Liver (tissue), 9 donors: ENCODE measurements around the gene COQ7. TPM values are rescaled to one million over a fixed set of nuclear protein-coding genes. Genes with fewer than 3 reads are reported as not detected.

Source experiments
- DNase-seq: peaks from one replicate; pipeline ENCODE4 v3.0.0-alpha.2; 2017; ENCODE audit warnings: low spot score
- H3K27ac ChIP-seq, 2 donors: one replicate each; pipeline ENCODE4 v1.7.0; 2013; ENCODE audit warnings: inconsistent platforms in 2 of 2, low read length in 2 of 2, control low read depth in 1 of 2, low read depth in 1 of 2, mild to moderate bottlenecking in 1 of 2
- H3K27me3 ChIP-seq, 4 donors: one replicate each; pipeline versions ENCODE4 v1.6.1 to v1.7.0; 2013; ENCODE audit warnings: low read length in 3 of 4, inconsistent platforms in 1 of 4, mild to moderate bottlenecking in 1 of 4, moderate library complexity in 1 of 4; ENCODE audit not compliant: control insufficient read depth in 4 of 4, insufficient read depth in 4 of 4
- H3K36me3 ChIP-seq, 4 donors: one replicate each; pipeline versions ENCODE4 v1.6.1 to v1.7.0; 2013; ENCODE audit warnings: low read length in 3 of 4, mild to moderate bottlenecking in 3 of 4, low read depth in 1 of 4, moderate library complexity in 1 of 4; ENCODE audit not compliant: control insufficient read depth in 4 of 4, insufficient read depth in 3 of 4
- H3K4me1 ChIP-seq, 4 donors: one replicate each; pipeline versions ENCODE4 v1.6.1 to v1.7.0; 2013; ENCODE audit warnings: low read length in 3 of 4, mild to moderate bottlenecking in 3 of 4, moderate library complexity in 1 of 4; ENCODE audit not compliant: control insufficient read depth in 4 of 4, insufficient read depth in 4 of 4
- H3K4me3 ChIP-seq, 3 donors: one replicate each; pipeline versions ENCODE4 v1.6.1 to v1.7.0; 2013; ENCODE audit warnings: low read length in 3 of 3, control low read depth in 1 of 3, low read depth in 1 of 3, mild to moderate bottlenecking in 1 of 3
- H3K9ac ChIP-seq, 2 donors: one replicate each; pipeline ENCODE4 v1.7.0; 2013; ENCODE audit warnings: low read length in 2 of 2, mild to moderate bottlenecking in 2 of 2, moderate library complexity in 2 of 2, control low read depth in 1 of 2, low read depth in 1 of 2
- H3K9me3 ChIP-seq, 4 donors: one replicate each; pipeline versions ENCODE4 v1.6.1 to v1.7.0; 2013; ENCODE audit warnings: low read length in 3 of 4; ENCODE audit not compliant: control insufficient read depth in 4 of 4
- EGR1 ChIP-seq, 2 donors: IDR thresholded peaks; 2 replicates each; pipeline ENCODE4 v1.6.1; 2016 to 2018; ENCODE audit warnings: antibody characterized with exemption in 2 of 2, low read depth in 2 of 2
- FOXA1 ChIP-seq: IDR thresholded peaks from 2 replicates; pipeline ENCODE4 v1.6.1; 2016; ENCODE audit warnings: antibody characterized with exemption
- FOXA2 ChIP-seq: IDR thresholded peaks from 2 replicates; pipeline ENCODE4 v1.6.1; 2016; ENCODE audit warnings: antibody characterized with exemption
- GABPA ChIP-seq, 2 donors: IDR thresholded peaks in 1 of 2; conservative IDR thresholded peaks in 1 of 2; 2 replicates each; pipeline ENCODE4 v1.6.1; 2016; ENCODE audit warnings: antibody characterized with exemption in 2 of 2, mild to moderate bottlenecking in 1 of 2, moderate library complexity in 1 of 2
- HNF4A ChIP-seq, 2 donors: conservative IDR thresholded peaks; 2 replicates each; pipeline ENCODE4 v1.6.1; 2016; ENCODE audit warnings: antibody characterized with exemption in 2 of 2, mild to moderate bottlenecking in 2 of 2
- HNF4G ChIP-seq: IDR thresholded peaks from 2 replicates; pipeline ENCODE4 v1.6.1; 2016; ENCODE audit warnings: antibody characterized with exemption
- JUND ChIP-seq, 2 donors: IDR thresholded peaks; 2 replicates each; pipeline ENCODE4 v1.6.1; 2016; ENCODE audit warnings: antibody characterized with exemption in 2 of 2
- NR2F2 ChIP-seq: IDR thresholded peaks from 2 replicates; pipeline ENCODE4 v1.6.1; 2016; ENCODE audit warnings: antibody characterized with exemption
- RAD21 ChIP-seq, 2 donors: IDR thresholded peaks; 2 replicates each; pipeline ENCODE4 v1.6.1; 2016; ENCODE audit warnings: antibody characterized with exemption in 2 of 2, mild to moderate bottlenecking in 2 of 2
- RXRA ChIP-seq, 2 donors: IDR thresholded peaks; 2 replicates each; pipeline ENCODE4 v1.6.1; 2017 to 2018; ENCODE audit warnings: antibody characterized with exemption in 2 of 2, mild to moderate bottlenecking in 1 of 2
- SP1 ChIP-seq: IDR thresholded peaks from 2 replicates; pipeline ENCODE4 v1.6.1; 2018; ENCODE audit warnings: antibody characterized with exemption, mild to moderate bottlenecking
- TAF1 ChIP-seq: conservative IDR thresholded peaks from 2 replicates; pipeline ENCODE4 v1.6.1; 2016; ENCODE audit warnings: antibody characterized with exemption, mild to moderate bottlenecking
- YY1 ChIP-seq: IDR thresholded peaks from 2 replicates; pipeline ENCODE4 v1.6.1; 2016; ENCODE audit warnings: antibody characterized with exemption, mild to moderate bottlenecking
- WGBS: extraction: QIAGEN DNeasy Blood & Tissue Kit; methylation state at CpG from one replicate; pipeline ENCODE4 v1.1.7; 2013; 5-methylcytosine and 5-hydroxymethylcytosine counted together
- polyA plus RNA-seq, 2 donors: library from polyadenylated mRNA; stranded (reverse) in 1 of 2; unstranded in 1 of 2; fragments of 200-250 nt in 1 of 2; fragments of >200 nt in 1 of 2; fragmentation: Nextera tagmentation in 1 of 2; extraction: Ambion mirVana in 1 of 2; gene quantifications; one replicate each; pipeline versions ENCODE4 v1.2.1 to v1.2.3, GENCODE V29; 2013 to 2015
- total RNA-seq, 2 donors: library from RNA; depleted of rRNA; stranded (reverse); fragments of >200 nt; gene quantifications; one replicate each; pipeline ENCODE4 v1.2.3, GENCODE V29; 2014
- TF ChIP-seq, protein P1 (sequence below): fragments of 150-350 bp; IDR thresholded peaks from 2 replicates; pipeline ENCODE4 v1.5.1; 2017; ENCODE audit warnings: improper control_type of control experiment, low read depth, low read length; ENCODE audit not compliant: missing input control
- TF ChIP-seq, protein P2 (sequence below): IDR thresholded peaks from 2 replicates; pipeline ENCODE4 v1.6.1; 2016; ENCODE audit warnings: antibody characterized with exemption, mild to moderate bottlenecking
- TF ChIP-seq, protein P3 (sequence below): IDR thresholded peaks from 2 replicates; pipeline ENCODE4 v1.6.1; 2016; ENCODE audit warnings: antibody characterized with exemption
- TF ChIP-seq, protein P4 (sequence below): IDR thresholded peaks from 2 replicates; pipeline ENCODE4 v1.6.1; 2016; ENCODE audit warnings: antibody characterized with exemption
- donor health status: healthy.
- donor health status: healthy.
- donor health status: healthy.
- donor health status: healthy.
- donor health status: healthy.

Gene COQ7
- total and polyA plus RNA-seq, 4 donors, result 5.3 to 10.8 (median 7.2) TPM

DNA sequence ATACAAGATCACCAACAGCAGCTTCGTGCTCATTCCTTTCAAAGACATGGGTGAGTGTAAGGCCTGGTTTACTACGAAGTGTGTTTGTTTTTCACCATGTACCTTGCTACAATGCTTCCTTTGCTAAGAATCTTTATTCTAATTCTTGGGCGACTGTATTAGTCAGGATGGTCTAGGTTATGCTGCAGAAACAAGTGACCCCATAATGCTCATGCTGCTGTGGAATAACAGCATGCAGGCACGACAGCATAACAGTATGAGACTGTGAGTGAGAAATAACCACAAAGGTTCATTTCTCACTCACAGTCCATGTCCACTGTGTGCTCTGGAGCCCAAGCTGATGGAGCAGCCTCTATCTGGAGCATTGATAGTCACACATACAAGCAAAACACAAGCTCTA lies 45.7 kb upstream of the COQ7 start (continued):
- TF ChIP-seq TAF1 (no peak), FOXA1 (no peak), HNF4G (no peak), SP1 (no peak)

DNA sequence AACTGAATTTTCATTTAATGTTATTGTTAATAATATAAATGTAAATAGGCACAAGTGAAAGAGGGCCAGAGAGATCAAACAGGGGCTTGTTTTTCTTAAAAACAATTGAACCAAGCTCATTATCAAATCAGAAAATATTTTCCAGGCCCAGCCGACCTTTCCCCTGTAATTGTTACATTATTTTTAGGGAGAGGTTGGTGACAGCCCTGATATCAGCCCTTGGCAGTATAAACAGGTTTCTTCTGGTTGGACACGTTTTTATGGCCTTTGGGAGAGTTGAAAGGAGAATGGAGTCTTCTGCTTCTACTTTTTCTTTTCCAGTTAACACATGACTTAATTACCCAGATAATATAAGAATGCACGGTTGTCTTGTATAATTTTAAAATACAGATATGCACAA lies 40.0 kb upstream of the COQ7 start:
- 65% methylated on average over 3 of the region's 3 CpGs for WGBS
- DNase-seq, result no peak
- Histone ChIP-seq H3K36me3 (no peaks in the 10 kb centered on the region), H3K27ac (no peak overlapping the region), H3K27me3 (no peaks in the 10 kb centered on the region), H3K9me3 (no peaks in the 10 kb centered on the region), H3K9ac (no peak overlapping the region), H3K4me1 (no peaks in the 10 kb centered on the region), H3K4me3 (no peak overlapping the region)
- TF ChIP-seq YY1, result no peak
- TF ChIP-seq, protein P1, sequence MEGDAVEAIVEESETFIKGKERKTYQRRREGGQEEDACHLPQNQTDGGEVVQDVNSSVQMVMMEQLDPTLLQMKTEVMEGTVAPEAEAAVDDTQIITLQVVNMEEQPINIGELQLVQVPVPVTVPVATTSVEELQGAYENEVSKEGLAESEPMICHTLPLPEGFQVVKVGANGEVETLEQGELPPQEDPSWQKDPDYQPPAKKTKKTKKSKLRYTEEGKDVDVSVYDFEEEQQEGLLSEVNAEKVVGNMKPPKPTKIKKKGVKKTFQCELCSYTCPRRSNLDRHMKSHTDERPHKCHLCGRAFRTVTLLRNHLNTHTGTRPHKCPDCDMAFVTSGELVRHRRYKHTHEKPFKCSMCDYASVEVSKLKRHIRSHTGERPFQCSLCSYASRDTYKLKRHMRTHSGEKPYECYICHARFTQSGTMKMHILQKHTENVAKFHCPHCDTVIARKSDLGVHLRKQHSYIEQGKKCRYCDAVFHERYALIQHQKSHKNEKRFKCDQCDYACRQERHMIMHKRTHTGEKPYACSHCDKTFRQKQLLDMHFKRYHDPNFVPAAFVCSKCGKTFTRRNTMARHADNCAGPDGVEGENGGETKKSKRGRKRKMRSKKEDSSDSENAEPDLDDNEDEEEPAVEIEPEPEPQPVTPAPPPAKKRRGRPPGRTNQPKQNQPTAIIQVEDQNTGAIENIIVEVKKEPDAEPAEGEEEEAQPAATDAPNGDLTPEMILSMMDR, result no peak

- TF ChIP-seq EGR1 (IDR thresholded peaks at IDR 0.05; ENCODE audit: low read depth in 2 of 2) (no peak), TAF1 (no peak), NR2F2 (no peak), HNF4A (conservative IDR thresholded peaks at IDR 0.05) (no peak), SP1 (no peak), RAD21 (IDR thresholded peaks at IDR 0.05) (no peak), FOXA1 (no peak), HNF4G (no peak)
- TF ChIP-seq, protein P2, sequence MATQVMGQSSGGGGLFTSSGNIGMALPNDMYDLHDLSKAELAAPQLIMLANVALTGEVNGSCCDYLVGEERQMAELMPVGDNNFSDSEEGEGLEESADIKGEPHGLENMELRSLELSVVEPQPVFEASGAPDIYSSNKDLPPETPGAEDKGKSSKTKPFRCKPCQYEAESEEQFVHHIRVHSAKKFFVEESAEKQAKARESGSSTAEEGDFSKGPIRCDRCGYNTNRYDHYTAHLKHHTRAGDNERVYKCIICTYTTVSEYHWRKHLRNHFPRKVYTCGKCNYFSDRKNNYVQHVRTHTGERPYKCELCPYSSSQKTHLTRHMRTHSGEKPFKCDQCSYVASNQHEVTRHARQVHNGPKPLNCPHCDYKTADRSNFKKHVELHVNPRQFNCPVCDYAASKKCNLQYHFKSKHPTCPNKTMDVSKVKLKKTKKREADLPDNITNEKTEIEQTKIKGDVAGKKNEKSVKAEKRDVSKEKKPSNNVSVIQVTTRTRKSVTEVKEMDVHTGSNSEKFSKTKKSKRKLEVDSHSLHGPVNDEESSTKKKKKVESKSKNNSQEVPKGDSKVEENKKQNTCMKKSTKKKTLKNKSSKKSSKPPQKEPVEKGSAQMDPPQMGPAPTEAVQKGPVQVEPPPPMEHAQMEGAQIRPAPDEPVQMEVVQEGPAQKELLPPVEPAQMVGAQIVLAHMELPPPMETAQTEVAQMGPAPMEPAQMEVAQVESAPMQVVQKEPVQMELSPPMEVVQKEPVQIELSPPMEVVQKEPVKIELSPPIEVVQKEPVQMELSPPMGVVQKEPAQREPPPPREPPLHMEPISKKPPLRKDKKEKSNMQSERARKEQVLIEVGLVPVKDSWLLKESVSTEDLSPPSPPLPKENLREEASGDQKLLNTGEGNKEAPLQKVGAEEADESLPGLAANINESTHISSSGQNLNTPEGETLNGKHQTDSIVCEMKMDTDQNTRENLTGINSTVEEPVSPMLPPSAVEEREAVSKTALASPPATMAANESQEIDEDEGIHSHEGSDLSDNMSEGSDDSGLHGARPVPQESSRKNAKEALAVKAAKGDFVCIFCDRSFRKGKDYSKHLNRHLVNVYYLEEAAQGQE, result no peak
- TF ChIP-seq, protein P3, sequence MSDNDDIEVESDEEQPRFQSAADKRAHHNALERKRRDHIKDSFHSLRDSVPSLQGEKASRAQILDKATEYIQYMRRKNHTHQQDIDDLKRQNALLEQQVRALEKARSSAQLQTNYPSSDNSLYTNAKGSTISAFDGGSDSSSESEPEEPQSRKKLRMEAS, result no peak
- no peaks in the 10 kb centered on the region for H3K9me3 ChIP-seq
- no peaks in the 10 kb centered on the region for H3K4me1 ChIP-seq
- 72% methylated on average over 6 of the region's 6 CpGs for WGBS
- no peak for DNase-seq
- no peaks in the 10 kb centered on the region for H3K27me3 ChIP-seq
- H3K4me3 ChIP-seq, result no peak overlapping the region
- H3K27ac ChIP-seq, result no peak overlapping the region
- no peak overlapping the region for H3K9ac ChIP-seq
- no peaks in the 10 kb centered on the region for H3K36me3 ChIP-seq
Measured at GRCh38 chr16:19029980-19030379, 37.4 kb upstream of the COQ7 start.

- no peaks in the 10 kb centered on the region for H3K36me3 ChIP-seq
- 73% methylated on average over 4 of the region's 4 CpGs for WGBS
- DNase-seq, result no peak
- no peaks in the 10 kb centered on the region for H3K27me3 ChIP-seq
- TF ChIP-seq NR2F2 (no peak), EGR1 (IDR thresholded peaks at IDR 0.05; ENCODE audit: low read depth in 2 of 2) (no peak), JUND (IDR thresholded peaks at IDR 0.05) (no peak), TAF1 (no peak), HNF4G (no peak), SP1 (no peak), RXRA (IDR thresholded peaks at IDR 0.05) (no peak), FOXA1 (no peak), GABPA (IDR thresholded peaks at IDR 0.05 in 1 of 2, conservative IDR thresholded peaks at IDR 0.05 in 1 of 2) (no peak), RAD21 (IDR thresholded peaks at IDR 0.05) (no peak), FOXA2 (no peak), HNF4A (conservative IDR thresholded peaks at IDR 0.05) (no peak)
- TF ChIP-seq, protein P4, sequence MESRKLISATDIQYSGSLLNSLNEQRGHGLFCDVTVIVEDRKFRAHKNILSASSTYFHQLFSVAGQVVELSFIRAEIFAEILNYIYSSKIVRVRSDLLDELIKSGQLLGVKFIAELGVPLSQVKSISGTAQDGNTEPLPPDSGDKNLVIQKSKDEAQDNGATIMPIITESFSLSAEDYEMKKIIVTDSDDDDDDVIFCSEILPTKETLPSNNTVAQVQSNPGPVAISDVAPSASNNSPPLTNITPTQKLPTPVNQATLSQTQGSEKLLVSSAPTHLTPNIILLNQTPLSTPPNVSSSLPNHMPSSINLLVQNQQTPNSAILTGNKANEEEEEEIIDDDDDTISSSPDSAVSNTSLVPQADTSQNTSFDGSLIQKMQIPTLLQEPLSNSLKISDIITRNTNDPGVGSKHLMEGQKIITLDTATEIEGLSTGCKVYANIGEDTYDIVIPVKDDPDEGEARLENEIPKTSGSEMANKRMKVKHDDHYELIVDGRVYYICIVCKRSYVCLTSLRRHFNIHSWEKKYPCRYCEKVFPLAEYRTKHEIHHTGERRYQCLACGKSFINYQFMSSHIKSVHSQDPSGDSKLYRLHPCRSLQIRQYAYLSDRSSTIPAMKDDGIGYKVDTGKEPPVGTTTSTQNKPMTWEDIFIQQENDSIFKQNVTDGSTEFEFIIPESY, result no peak
- TF ChIP-seq, protein P3, result no peak
- no peaks in the 10 kb centered on the region for H3K4me1 ChIP-seq
- no peak overlapping the region for H3K9ac ChIP-seq
- no peaks in the 10 kb centered on the region for H3K9me3 ChIP-seq
- H3K27ac ChIP-seq, result no peak overlapping the region
- no peak overlapping the region for H3K4me3 ChIP-seq
Measured at GRCh38 chr16:19031738-19032137, 35.7 kb upstream of the COQ7 start.
